Keratinocyte (primary cell): ENCODE results near the gene AMER3.

Experiments used
- CTCF ChIP-seq, 3 experiments: IDR thresholded peaks in 1 of 3; conservative IDR thresholded peaks in 1 of 3; optimal IDR thresholded peaks in 1 of 3; 2 replicates in 2 of 3; 3 replicates in 1 of 3; pipeline versions ENCODE3 to v1.5.1; 2011; ENCODE audit warnings: low read length in 3 of 3, mild to moderate bottlenecking in 3 of 3, moderate library complexity in 2 of 3, control low read depth in 1 of 3, inconsistent platforms in 1 of 3; ENCODE audit not compliant: insufficient read depth in 2 of 3; ENCODE audit errors: extremely low read depth in 1 of 3
- EZH2 ChIP-seq: IDR thresholded peaks from one replicate; pipeline ENCODE4 v1.6.1; 2012; ENCODE audit warnings: inconsistent platforms, mild to moderate bottlenecking, low read length, moderate library complexity

- no peak for TF ChIP-seq CTCF (optimal IDR thresholded peaks at IDR 0.05 in 1 of 3, IDR thresholded peaks at IDR 0.05 in 1 of 3, conservative IDR thresholded peaks at IDR 0.05 in 1 of 3; ENCODE audit: extremely low read depth in 1 of 3, insufficient read depth in 2 of 3, low read length in 3 of 3)
- no peak for TF ChIP-seq EZH2
Observed at GRCh38 chr2:130764821-130765115, 9.4 kb downstream of the AMER3 start.
